HEK293 (cell line): ENCODE data around the gene IL34.

Experiments used
- CTCF ChIP-seq: fragments of 450-650 bp; formaldehyde crosslinking; IDR thresholded peaks from 2 replicates; pipeline ENCODE4 v1.5.1; 2016; ENCODE audit warnings: missing biosample characterization, missing genetic modification characterization
- TF ChIP-seq, protein P1 (sequence below): fragments of 450-650 bp; formaldehyde crosslinking; IDR thresholded peaks from 2 replicates; pipeline ENCODE4 v1.5.1; 2016; ENCODE audit warnings: missing biosample characterization, missing genetic modification characterization

DNA sequence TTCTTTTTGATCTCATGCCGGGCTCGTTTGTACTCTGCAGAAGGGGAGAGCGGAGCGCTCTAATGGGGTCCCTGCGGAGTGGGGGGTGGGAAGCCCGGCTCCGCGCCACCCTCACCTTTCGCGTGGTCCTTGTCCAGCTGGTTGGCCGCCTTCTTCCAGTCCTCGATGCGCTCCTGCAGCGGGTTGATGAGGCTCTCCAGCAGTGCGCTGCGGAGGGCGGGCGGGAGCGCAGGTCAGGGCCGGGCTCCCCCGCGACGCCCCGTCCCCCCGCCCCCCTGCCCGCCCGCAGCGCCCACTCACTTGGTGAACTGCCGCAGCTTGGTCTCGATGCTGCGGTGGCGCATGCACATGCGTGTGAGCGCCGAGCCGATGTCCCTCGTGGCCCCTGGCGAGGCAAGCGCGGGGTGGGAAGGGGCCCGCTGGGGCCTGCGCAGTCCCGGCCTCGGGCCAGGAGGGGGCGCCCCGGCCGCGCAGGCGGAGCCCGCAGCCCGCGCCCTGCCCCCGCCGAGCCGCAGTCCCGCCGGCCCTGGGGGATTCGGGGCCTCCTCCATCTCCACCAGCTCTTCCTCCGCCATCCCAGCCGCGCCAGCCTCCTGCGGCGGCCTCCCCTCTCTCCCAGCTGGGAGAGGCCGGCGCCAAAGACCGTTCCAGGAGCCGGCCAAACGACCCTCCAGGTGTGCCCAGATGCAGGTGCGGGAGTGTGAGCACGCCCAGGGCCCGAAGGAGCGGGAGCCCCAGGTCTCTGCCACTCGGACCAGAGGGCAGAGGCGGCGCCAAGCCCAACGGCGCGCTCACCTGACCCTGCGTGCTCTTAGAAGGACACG, 33.5 kb downstream of the IL34 start:
- TF ChIP-seq, protein P1, sequence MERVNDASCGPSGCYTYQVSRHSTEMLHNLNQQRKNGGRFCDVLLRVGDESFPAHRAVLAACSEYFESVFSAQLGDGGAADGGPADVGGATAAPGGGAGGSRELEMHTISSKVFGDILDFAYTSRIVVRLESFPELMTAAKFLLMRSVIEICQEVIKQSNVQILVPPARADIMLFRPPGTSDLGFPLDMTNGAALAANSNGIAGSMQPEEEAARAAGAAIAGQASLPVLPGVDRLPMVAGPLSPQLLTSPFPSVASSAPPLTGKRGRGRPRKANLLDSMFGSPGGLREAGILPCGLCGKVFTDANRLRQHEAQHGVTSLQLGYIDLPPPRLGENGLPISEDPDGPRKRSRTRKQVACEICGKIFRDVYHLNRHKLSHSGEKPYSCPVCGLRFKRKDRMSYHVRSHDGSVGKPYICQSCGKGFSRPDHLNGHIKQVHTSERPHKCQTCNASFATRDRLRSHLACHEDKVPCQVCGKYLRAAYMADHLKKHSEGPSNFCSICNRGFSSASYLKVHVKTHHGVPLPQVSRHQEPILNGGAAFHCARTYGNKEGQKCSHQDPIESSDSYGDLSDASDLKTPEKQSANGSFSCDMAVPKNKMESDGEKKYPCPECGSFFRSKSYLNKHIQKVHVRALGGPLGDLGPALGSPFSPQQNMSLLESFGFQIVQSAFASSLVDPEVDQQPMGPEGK (tag by site-specific recombination), result no peak
- no peak for TF ChIP-seq CTCF (tag by site-specific recombination)
